ENCODE measurements around the gene KHNYN. TPM values are rescaled to one million over a fixed set of nuclear protein-coding genes. Genes with fewer than 3 reads are reported as not detected.
"Not testable (repeated sequence)": the region's sequence is repeated elsewhere in the genome, so short reads cannot be mapped to it uniquely, and the experiment has no call there.

The KHNYN gene
- total and polyA plus RNA-seq, 2 of the 8 experiments (the other 6 are each of a cell fraction or from before 2014, with no cell fraction given) = 7.6 to 22.3 TPM

DNA sequence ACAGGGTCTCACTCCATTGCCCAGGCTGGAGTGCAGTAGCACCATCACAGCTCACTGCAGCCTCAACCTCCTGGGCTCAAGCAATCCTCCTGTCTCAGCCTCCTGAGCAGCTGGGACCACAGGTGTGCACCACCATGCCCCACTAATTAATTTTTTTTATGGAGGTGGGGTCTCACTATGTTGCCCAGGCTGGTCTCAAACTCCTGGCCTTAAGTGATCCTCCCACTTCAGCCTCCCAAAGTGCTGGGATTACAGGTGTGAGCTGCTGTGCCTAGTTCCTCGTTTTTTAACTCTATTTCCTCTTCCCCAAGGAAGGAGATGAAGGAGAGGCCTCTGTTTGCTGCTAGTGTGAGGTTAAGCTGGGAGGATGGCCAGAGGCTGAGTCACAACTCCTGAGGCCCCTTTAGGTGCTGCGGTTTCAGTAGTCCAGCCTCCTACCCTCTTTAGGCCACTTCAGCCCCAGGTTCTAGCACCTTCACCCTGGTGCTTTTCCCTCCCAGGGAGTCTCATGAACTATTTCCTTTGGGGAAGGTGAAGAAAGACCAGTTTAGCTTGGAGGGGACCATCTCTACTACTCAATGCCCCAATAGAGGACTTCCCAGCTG lies 53.0 kb downstream of the KHNYN start:
- H3K27ac ChIP-seq (ENCODE audit: low read depth, low read length); H4K5ac ChIP-seq (ENCODE audit: insufficient read length, low read depth, low read length); H3K36me3 ChIP-seq (ENCODE audit: control insufficient read depth in 2 of 4, insufficient read depth in 4 of 4, low read length in 3 of 4); H4K8ac ChIP-seq (ENCODE audit: extremely low read depth, insufficient read depth, low read length); H3K23me2 ChIP-seq (ENCODE audit: low read depth, low read length); H2AFZ ChIP-seq (ENCODE audit: low read length); H3K27me3 ChIP-seq (replicated peaks in 1 of 4; ENCODE audit: control insufficient read depth in 3 of 4, extremely low read depth in 1 of 4, insufficient read depth in 3 of 4, low read length in 3 of 4); H4K20me1 ChIP-seq (replicated peaks in 1 of 2; ENCODE audit: control insufficient read depth in 1 of 2, insufficient read depth in 2 of 2, low read length in 2 of 2); H2BK12ac ChIP-seq (ENCODE audit: low read depth, low read length); H3K4me1 ChIP-seq (replicated peaks in 1 of 4; ENCODE audit: control insufficient read depth in 3 of 4, insufficient read depth in 4 of 4, low read length in 3 of 4); H3K4me2 ChIP-seq (ENCODE audit: insufficient read depth in 1 of 2, low read depth in 2 of 2, low read length in 2 of 2); POLR2A ChIA-PET (ENCODE audit: partially characterized antibody); H3K18ac ChIP-seq (ENCODE audit: extremely low read depth, low read length); H3K79me2 ChIP-seq (ENCODE audit: control insufficient read depth in 1 of 2, insufficient read depth in 2 of 2, low read length in 2 of 2); H3K4ac ChIP-seq (replicated peaks; ENCODE audit: insufficient read length, low read depth, low read length); H3K56ac ChIP-seq (replicated peaks; ENCODE audit: insufficient read length, low read depth, low read length); H2BK120ac ChIP-seq (replicated peaks; ENCODE audit: low read depth, low read length); H3K9me3 ChIP-seq (ENCODE audit: insufficient read depth in 2 of 2, low read depth in 1 of 2, low read length in 1 of 2); H2BK5ac ChIP-seq (ENCODE audit: low read depth, low read length); H2AK5ac ChIP-seq (ENCODE audit: low read depth, low read length); H3K23ac ChIP-seq (ENCODE audit: insufficient read length); DNase-seq (ENCODE audit: low read depth in 1 of 2, low spot score in 2 of 2); H3K79me1 ChIP-seq (ENCODE audit: low read depth, low read length); FAIRE-seq; H3K9ac ChIP-seq (replicated peaks in 1 of 4; ENCODE audit: extremely low read depth in 1 of 4, low read depth in 3 of 4, low read length in 3 of 4); H2BK15ac ChIP-seq (ENCODE audit: low read length); H2BK20ac ChIP-seq (ENCODE audit: low read length); H3K14ac ChIP-seq (ENCODE audit: insufficient read length); H3K4me3 ChIP-seq (ENCODE audit: extremely low read depth in 1 of 4, insufficient read depth in 2 of 4, low read depth in 3 of 4, low read length in 4 of 4); H4K91ac ChIP-seq (replicated peaks; ENCODE audit: insufficient read length, low read length): not testable (repeated sequence)
- WGBS, 2 experiments (ENCODE audit: extremely low coverage in 1 of 2, insufficient coverage in 1 of 2, insufficient read length in 1 of 2, insufficient replicate concordance in 2 of 2, low coverage in 1 of 2, low lambda C conversion rate in 2 of 2, missing lambda C conversion rate in 1 of 2) = 85% methylated on average over 2 of the region's 2 CpGs; no CpG with 5 or more reads in 1 of the 2 experiments
- CTCF ChIA-PET (ENCODE audit: partially characterized antibody) = interaction anchor here (0.6 to 2.2 kb wide), 10 partner anchors 8 to 239 kb away, joined by 3 to 12 read pairs (median 4); no protein-coding TSS in a partner anchor
